ENCODE measurements around the gene TCEANC.

The TCEANC gene

GRCh38 chrX:13693341-13693961 is 40.5 kb downstream of the TCEANC start:
- DNase-seq = no peak

GRCh38 chrX:13694359-13694758 is 41.4 kb downstream of the TCEANC start:
- DNase-seq = no peak

- DNase-seq = no peak
These were observed 42.0 kb downstream of the TCEANC start for GRCh38 chrX:13694983-13695382.

- DNase-seq = no peak
These were observed 42.7 kb downstream of the TCEANC start for GRCh38 chrX:13695601-13696115.

- DNase-seq = no peak
These were observed 44.5 kb downstream of the TCEANC start for GRCh38 chrX:13697455-13697854.

GRCh38 chrX:13697976-13698375 is 45.0 kb downstream of the TCEANC start:
- DNase-seq = no peak

- DNase-seq = no peak
These were observed 45.5 kb downstream of the TCEANC start for GRCh38 chrX:13698432-13698831.

- no peak for DNase-seq
These were observed 46.4 kb downstream of the TCEANC start for GRCh38 chrX:13699183-13699826.

- DNase-seq = no peak
These were observed 47.4 kb downstream of the TCEANC start for GRCh38 chrX:13700380-13700779.

GRCh38 chrX:13702111-13702789 is 49.3 kb downstream of the TCEANC start:
- no peak for DNase-seq

GRCh38 chrX:13703135-13703534 is 50.2 kb downstream of the TCEANC start:
- DNase-seq = no peak

- no peak for DNase-seq
These were observed 50.6 kb downstream of the TCEANC start for GRCh38 chrX:13703589-13703988.

- no peak for DNase-seq
These were observed 58.2 kb downstream of the TCEANC start for GRCh38 chrX:13711141-13711540.

Data from NCI-H446 (cell line).